ENCODE measurements around the gene ZNF440.
"Not testable (repeated sequence)": the region's sequence is repeated elsewhere in the genome, so short reads cannot be mapped to it uniquely, and the experiment has no call there.

The ZNF440 gene

GRCh38 chr19:11814029-11814699 is at the start of gene ZNF440:
Gene ZNF440, plus strand, starts transcription at chr19:11814273. Its CDS starts 175 bp downstream, at chr19:11814448.
- peak; percentile 78 to 87 (median 87) for DNase-seq (ENCODE audit: low read depth in 2 of 3, low spot score in 1 of 3)

GRCh38 chr19:11766597-11767591 is 47.2 kb upstream of the ZNF440 start, which contains the start of gene ZNF441:
Gene ZNF441, plus strand, starts transcription at chr19:11767000. Its CDS starts 194 bp downstream, at chr19:11767194.
- peak; percentile 90 to 95 (median 94) for DNase-seq (ENCODE audit: low read depth in 2 of 3, low spot score in 1 of 3)

GRCh38 chr19:11767633-11768133 is 46.4 kb upstream of the ZNF440 start:
- DNase-seq (ENCODE audit: low read depth in 2 of 3, low spot score in 1 of 3) = peak in 1 of 3 donors; percentile 15

- no peak for DNase-seq (ENCODE audit: low read depth in 2 of 3, low spot score in 1 of 3)
Observed at GRCh38 chr19:11769995-11770394, 44.1 kb upstream of the ZNF440 start.

- not testable (repeated sequence) for DNase-seq (ENCODE audit: low read depth in 2 of 3, low spot score in 1 of 3)
Observed at GRCh38 chr19:11771520-11771919, 42.6 kb upstream of the ZNF440 start.

GRCh38 chr19:11776669-11777068 is 37.4 kb upstream of the ZNF440 start:
- DNase-seq (ENCODE audit: low read depth in 2 of 3, low spot score in 1 of 3) = not testable (repeated sequence)

- DNase-seq (ENCODE audit: low read depth in 2 of 3, low spot score in 1 of 3) = no peak
Observed at GRCh38 chr19:11780431-11781020, 33.5 kb upstream of the ZNF440 start.

- DNase-seq (ENCODE audit: low read depth in 2 of 3, low spot score in 1 of 3) = no peak
Observed at GRCh38 chr19:11781295-11782057, 32.6 kb upstream of the ZNF440 start.

- no peak for DNase-seq (ENCODE audit: low read depth in 2 of 3, low spot score in 1 of 3)
Observed at GRCh38 chr19:11783767-11784166, 30.3 kb upstream of the ZNF440 start.

GRCh38 chr19:11784356-11784755 is 29.7 kb upstream of the ZNF440 start:
- no peak for DNase-seq (ENCODE audit: low read depth in 2 of 3, low spot score in 1 of 3)

- no peak for DNase-seq (ENCODE audit: low read depth in 2 of 3, low spot score in 1 of 3)
Observed at GRCh38 chr19:11787536-11787935, 26.5 kb upstream of the ZNF440 start.

- no peak for DNase-seq (ENCODE audit: low read depth in 2 of 3, low spot score in 1 of 3)
Observed at GRCh38 chr19:11792942-11793341, 21.1 kb upstream of the ZNF440 start.

GRCh38 chr19:11797491-11797890 is 16.6 kb upstream of the ZNF440 start:
- DNase-seq (ENCODE audit: low read depth in 2 of 3, low spot score in 1 of 3) = peak; percentile 65 to 86 (median 67)

GRCh38 chr19:11798391-11799330 is 15.4 kb upstream of the ZNF440 start, which contains the start of gene ZNF491:
Gene ZNF491, plus strand, starts transcription at chr19:11798523. Its CDS starts 7,431 bp downstream, at chr19:11805954.
- peak; percentile 76 to 84 (median 78) for DNase-seq (ENCODE audit: low read depth in 2 of 3, low spot score in 1 of 3)

GRCh38 chr19:11806354-11807098 is 7.5 kb upstream of the ZNF440 start:
- DNase-seq (ENCODE audit: low read depth in 2 of 3, low spot score in 1 of 3) = no peak

- DNase-seq (ENCODE audit: low read depth in 2 of 3, low spot score in 1 of 3) = no peak
Observed at GRCh38 chr19:11807099-11807380, 7.0 kb upstream of the ZNF440 start.

- DNase-seq (ENCODE audit: low read depth in 2 of 3, low spot score in 1 of 3) = no peak
Observed at GRCh38 chr19:11813703-11814028, 407 bp upstream of the ZNF440 start.

- DNase-seq (ENCODE audit: low read depth in 2 of 3, low spot score in 1 of 3) = no peak
Observed at GRCh38 chr19:11814700-11815035, 595 bp downstream of the ZNF440 start.

GRCh38 chr19:11821474-11822109 is 7.5 kb downstream of the ZNF440 start:
- no peak for DNase-seq (ENCODE audit: low read depth in 2 of 3, low spot score in 1 of 3)
